GM23248 (cell line): ENCODE measurements around the gene FOXD3.

Source experiments
- EZH2 ChIP-seq: fragments of 200-600 bp; sonication (generic); IDR thresholded peaks from 2 replicates; pipeline ENCODE4 v1.6.1; 2018; ENCODE audit warnings: antibody characterized with exemption, mild to moderate bottlenecking; ENCODE audit not compliant: insufficient read depth, poor library complexity, severe bottlenecking
- EZH2phosphoT487 ChIP-seq: fragments of 200-600 bp; sonication (generic); IDR thresholded peaks from 2 replicates; pipeline ENCODE4 v1.6.1; 2018; ENCODE audit warnings: antibody characterized with exemption, moderate library complexity, mild to moderate bottlenecking, low read depth; ENCODE audit not compliant: insufficient read depth

DNA sequence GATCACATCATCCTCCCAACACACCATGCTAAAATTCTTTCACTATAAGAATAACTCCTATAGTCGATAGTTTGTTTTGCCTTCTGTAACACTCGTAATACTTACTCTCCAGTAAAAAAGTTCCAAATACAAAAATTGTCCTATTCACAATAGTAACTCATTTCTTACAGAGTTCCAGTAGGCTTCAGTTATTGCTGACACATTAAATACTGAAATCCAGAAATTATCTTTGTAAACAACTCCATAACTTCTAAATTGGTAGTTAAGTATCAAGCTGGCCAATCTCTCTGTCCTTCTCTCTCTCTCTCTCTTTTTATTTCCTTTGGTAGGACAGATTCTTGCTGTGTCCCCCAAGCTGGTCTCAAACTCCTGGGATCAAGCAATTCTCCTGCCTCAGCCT lies 49.6 kb upstream of the FOXD3 start:
- TF ChIP-seq EZH2 (no peak), EZH2phosphoT487 (no peak)
